Endothelial cell of umbilical vein (primary cell): ENCODE measurements around the gene MS4A1. TPM values are rescaled to one million over a fixed set of nuclear protein-coding genes. Genes with fewer than 3 reads are reported as not detected.

ENCODE experiments used
- BruUV-seq: library from RNA; stranded (reverse); fragments of 400-500 nt; replicated peaks from 2 replicates; lab custom pipeline; 2021; lab: Mats Ljungman, UMichigan
- CTCF ChIA-PET: fragments of 300-600, 350-600 bp; sonication (Branson Sonifier 250); formaldehyde crosslinking; loops from one replicate; lab custom pipeline; 2021; ENCODE audit warnings: antibody characterized with exemption, inconsistent platforms; lab: Charles Lee
- POLR2A ChIA-PET: fragments of 300-600, 350-600 bp; sonication (Branson Sonifier 250); formaldehyde crosslinking; loops from one replicate; lab custom pipeline; 2021; ENCODE audit warnings: antibody characterized with exemption, inconsistent platforms; lab: Charles Lee
- DNase-seq: peaks from one replicate; pipeline ENCODE4 v3.0.0-alpha.2; 2011; ENCODE audit warnings: low read depth, low spot score
- FAIRE-seq: peaks from 2 replicates; lab custom pipeline; 2011; peaks lifted over from hg19 to GRCh38; lab: Jason Lieb, UNC
- H2AFZ ChIP-seq: 2 replicates; pipeline ENCODE4 v1.6.0; 2012; ENCODE audit warnings: low read depth, low read length, control low read depth, inconsistent platforms
- H3K27ac ChIP-seq: 2 replicates; pipeline ENCODE4 v1.5.1; 2011; ENCODE audit warnings: low read depth, mild to moderate bottlenecking, control low read depth, low read length, moderate library complexity; ENCODE audit not compliant: insufficient read depth
- H3K27me3 ChIP-seq, 2 experiments: 2 replicates each; pipeline versions ENCODE4 v1.6.0 to v1.6.1; 2011; ENCODE audit warnings: low read length in 2 of 2, mixed read lengths in 1 of 2; ENCODE audit not compliant: control insufficient read depth in 2 of 2, insufficient read depth in 2 of 2
- H3K36me3 ChIP-seq, 2 experiments: 2 replicates in 1 of 2; 3 replicates in 1 of 2; pipeline ENCODE4 v1.5.1; 2011; ENCODE audit warnings: low read length in 2 of 2, mild to moderate bottlenecking in 1 of 2, moderate library complexity in 1 of 2; ENCODE audit not compliant: control insufficient read depth in 2 of 2, insufficient read depth in 2 of 2; ENCODE audit errors: extremely low read depth in 1 of 2
- H3K4me1 ChIP-seq: 3 replicates; pipeline ENCODE4 v1.5.1; 2011; ENCODE audit warnings: mild to moderate bottlenecking, low read length; ENCODE audit not compliant: control insufficient read depth, insufficient read depth; ENCODE audit errors: extremely low read depth
- H3K4me2 ChIP-seq: 2 replicates; pipeline ENCODE4 v1.6.1; 2011; ENCODE audit warnings: low read length, control low read depth, mixed read lengths; ENCODE audit not compliant: insufficient read depth
- H3K4me3 ChIP-seq, 3 experiments: fragments of 200-600 bp in 1 of 3; sonication (generic), shearing (Covaris generic) in 1 of 3; replicated peaks in 1 of 3; 2 replicates each; pipeline ENCODE4 v1.5.1; 2011 to 2016; ENCODE audit warnings: control low read depth in 3 of 3, low read length in 3 of 3, mild to moderate bottlenecking in 2 of 3, inconsistent platforms in 1 of 3, low read depth in 1 of 3, moderate library complexity in 1 of 3; ENCODE audit not compliant: insufficient read depth in 1 of 3
- H3K79me2 ChIP-seq: 2 replicates; pipeline ENCODE4 v1.6.0; 2012; ENCODE audit warnings: low read length, inconsistent platforms; ENCODE audit not compliant: control insufficient read depth, insufficient read depth
- H3K9ac ChIP-seq: replicated peaks from 2 replicates; pipeline ENCODE3; 2011; ENCODE audit warnings: low read length, control low read depth; ENCODE audit not compliant: insufficient read depth; ENCODE audit errors: extremely low read depth
- H3K9me1 ChIP-seq: replicated peaks from 3 replicates; pipeline ENCODE4 v1.6.0; 2011; ENCODE audit warnings: mild to moderate bottlenecking, low read length; ENCODE audit not compliant: control insufficient read depth, insufficient read depth; ENCODE audit errors: extremely low read depth
- H3K9me3 ChIP-seq: replicated peaks from 2 replicates; pipeline ENCODE4 v1.5.1; 2012; ENCODE audit warnings: low read length, inconsistent platforms; ENCODE audit not compliant: control insufficient read depth, insufficient read depth
- H4K20me1 ChIP-seq: replicated peaks from 2 replicates; pipeline ENCODE3; 2011; ENCODE audit warnings: mild to moderate bottlenecking, low read length; ENCODE audit not compliant: control insufficient read depth, insufficient read depth; ENCODE audit errors: extremely low read depth
- JUN ChIP-seq: IDR thresholded peaks from 2 replicates; pipeline ENCODE4 v1.6.1; 2011; ENCODE audit warnings: borderline replicate concordance, low read depth; ENCODE audit not compliant: insufficient read length, insufficient read depth
- MAX ChIP-seq: IDR thresholded peaks from 2 replicates; pipeline ENCODE4 v1.6.1; 2011; ENCODE audit not compliant: insufficient read depth, insufficient read length
- POLR2A ChIP-seq: IDR thresholded peaks from 2 replicates; pipeline ENCODE4 v1.6.1; 2012; ENCODE audit warnings: low read depth, mild to moderate bottlenecking, control low read depth, low read length
- dilution Hi-C: fragments of 300-500 bp; cut with MboI; formaldehyde crosslinking; loops from one replicate; pipeline ENCODE4 v1.15.0; 2019; ENCODE audit warnings: low sequenced_read_pairs; ENCODE audit not compliant: extremely low pct_ligation_motif_present
- intact Hi-C: fragments of 100-400 bp; cut with micrococcal nuclease; formaldehyde crosslinking; loops from one replicate; pipeline ENCODE4 v1.10.0; 2022
- polyA plus RNA-seq, 4 experiments: library from polyadenylated mRNA; depleted of rRNA in 3 of 4; stranded (reverse) in 3 of 4; unstranded in 1 of 4; fragments of >200 nt; gene quantifications; 2 replicates each; pipeline versions ENCODE4 v1.2.1 to v1.2.3, GENCODE V29; 2011 to 2012; ENCODE audit warnings: missing spikeins in 1 of 4
- total RNA-seq: library from RNA; stranded (reverse); gene quantifications from 2 replicates; pipeline ENCODE4 v1.2.3, GENCODE V29; 2021

The MS4A1 gene
- total and polyA plus RNA-seq, 2 donors (not counting 3 experiments of a cell fraction or from before 2014, with no cell fraction given) = not detected

DNA sequence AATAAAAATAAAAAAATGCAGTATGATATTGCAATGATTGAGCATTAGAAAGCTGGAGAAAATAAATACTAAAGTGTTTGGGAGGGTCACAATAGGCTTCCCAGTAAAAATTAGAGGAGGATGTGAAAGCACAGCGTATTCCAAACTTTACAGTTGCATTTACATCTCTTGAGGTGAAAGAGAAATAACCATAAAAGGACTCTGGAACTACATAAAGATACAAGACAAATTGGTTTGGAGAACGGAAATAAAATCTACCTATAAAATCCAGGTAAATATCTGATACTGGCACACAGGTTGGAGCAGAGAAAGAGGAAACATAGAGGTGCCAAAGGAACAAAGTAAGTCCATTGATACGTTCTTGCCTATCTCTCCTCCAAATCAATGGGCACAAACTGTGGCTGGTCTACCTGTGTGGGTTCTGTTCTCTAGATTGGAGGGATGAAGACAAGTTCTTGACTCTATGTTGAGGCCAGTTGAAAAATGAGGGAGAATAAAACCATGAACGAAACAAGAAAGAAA is 36.9 kb downstream of the MS4A1 start, which contains the start of gene MS4A12:
Gene MS4A12 (plus strand): TSS at position 291 of the 522 bp plus-strand sequence. CDS start 4,541 bp downstream, outside the sequence.
- no peaks in the 10 kb centered on the region for H3K36me3 ChIP-seq
- no peak within 1 kb of the TSS for H3K9ac ChIP-seq
- no peaks in the 10 kb centered on the region for H3K79me2 ChIP-seq
- no peaks in the 10 kb centered on the region for H3K4me1 ChIP-seq
- no peak within 1 kb of the TSS for H3K4me3 ChIP-seq
- H2AFZ ChIP-seq = no peak within 1 kb of the TSS
- TF ChIP-seq JUN = no peak
- no peak for TF ChIP-seq POLR2A
- no peak within 1 kb of the TSS for H3K4me2 ChIP-seq
- no peaks in the 10 kb centered on the region for H3K27me3 ChIP-seq
- FAIRE-seq = no peak
- DNase-seq = no peak
- dilution Hi-C loops = no loop called here
- CTCF ChIA-PET = no interaction called here
- no peak within 1 kb of the TSS for H3K27ac ChIP-seq
- BruUV-seq = no TSS peak
- no peaks in the 10 kb centered on the region for H3K9me1 ChIP-seq
- no peaks in the 10 kb centered on the region for H3K9me3 ChIP-seq
- POLR2A ChIA-PET = no interaction called here
- H4K20me1 ChIP-seq = no peaks in the 10 kb centered on the region
- intact Hi-C loops = no loop called here

DNA sequence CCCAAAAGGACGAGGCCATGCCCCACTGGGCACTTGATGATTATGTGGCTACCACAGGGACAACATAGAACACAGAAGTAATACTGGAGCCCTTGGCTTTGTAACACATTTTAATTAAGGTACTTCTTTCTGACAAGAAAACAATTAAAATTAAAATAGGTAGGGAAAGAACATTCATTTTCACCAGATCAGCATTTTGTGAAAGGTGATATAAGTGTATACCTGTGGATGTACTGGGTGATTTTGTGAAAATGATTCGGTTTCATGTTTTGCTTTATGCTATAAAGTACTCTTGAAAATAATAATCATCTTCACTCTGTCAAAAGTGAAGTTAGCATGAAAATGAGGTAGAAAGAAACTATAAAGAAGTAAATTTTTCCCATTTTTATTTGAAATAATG is 37.8 kb downstream of the MS4A1 start:
- Histone ChIP-seq H3K9ac (no peak overlapping the region), H3K4me3 (no peak overlapping the region), H3K4me2 (no peak overlapping the region), H3K4me1 (no peaks in the 10 kb centered on the region), H3K27me3 (no peaks in the 10 kb centered on the region), H3K36me3 (no peaks in the 10 kb centered on the region), H4K20me1 (no peaks in the 10 kb centered on the region), H3K9me3 (no peaks in the 10 kb centered on the region), H2AFZ (no peak overlapping the region), H3K79me2 (no peaks in the 10 kb centered on the region), H3K9me1 (no peaks in the 10 kb centered on the region), H3K27ac (no peak overlapping the region)
- intact Hi-C loops (no loop called here), dilution Hi-C loops (no loop called here)
- no TSS peak for BruUV-seq
- DNase-seq = no peak
- FAIRE-seq = no peak
- ChIA-PET CTCF (no interaction called here), POLR2A (no interaction called here)
- no peak for TF ChIP-seq MAX
